NCI-H1436 (cell line): ENCODE measurements around the gene HOXD1.

Experiments used
- DNase-seq: peaks from one replicate; lab custom pipeline; 2025; lab: John Stamatoyannopoulos, UW

The HOXD1 gene

DNA sequence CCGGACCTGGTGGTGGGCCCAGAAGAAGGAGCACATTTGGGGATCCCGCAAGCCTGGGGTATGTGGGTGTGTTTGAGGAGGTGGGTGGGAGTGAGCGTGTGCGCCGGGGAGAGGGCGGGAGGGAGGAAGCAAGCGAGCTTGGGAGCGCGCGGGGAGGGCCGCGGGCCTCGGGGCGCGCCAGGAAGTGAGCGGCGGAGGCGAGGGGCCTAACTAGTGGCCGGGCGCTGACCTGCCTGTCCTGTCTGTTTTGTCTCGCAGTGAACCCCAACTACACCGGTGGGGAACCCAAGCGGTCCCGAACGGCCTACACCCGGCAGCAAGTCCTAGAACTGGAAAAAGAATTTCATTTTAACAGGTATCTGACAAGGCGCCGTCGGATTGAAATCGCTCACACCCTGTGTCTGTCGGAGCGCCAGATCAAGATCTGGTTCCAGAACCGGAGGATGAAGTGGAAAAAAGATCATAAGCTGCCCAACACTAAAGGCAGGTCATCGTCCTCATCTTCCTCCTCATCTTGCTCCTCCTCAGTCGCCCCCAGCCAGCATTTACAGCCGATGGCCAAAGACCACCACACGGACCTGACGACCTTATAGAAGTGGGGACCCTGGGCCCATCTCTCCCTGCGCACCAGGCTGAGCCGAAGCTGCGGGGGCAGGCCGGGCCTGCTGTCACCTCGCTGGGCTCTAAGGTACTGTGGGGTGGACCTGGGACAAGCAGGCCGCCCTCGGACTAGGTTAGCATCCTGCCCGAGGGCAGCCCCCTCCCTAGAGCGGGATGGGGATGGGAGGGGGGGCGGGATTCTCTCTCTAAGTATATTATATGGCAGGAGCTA lies 35.9 kb upstream of the HOXD1 start:
- no peak for DNase-seq

- no peak for DNase-seq
Measured at GRCh38 chr2:176154576-176155252, 33.8 kb upstream of the HOXD1 start.

DNA sequence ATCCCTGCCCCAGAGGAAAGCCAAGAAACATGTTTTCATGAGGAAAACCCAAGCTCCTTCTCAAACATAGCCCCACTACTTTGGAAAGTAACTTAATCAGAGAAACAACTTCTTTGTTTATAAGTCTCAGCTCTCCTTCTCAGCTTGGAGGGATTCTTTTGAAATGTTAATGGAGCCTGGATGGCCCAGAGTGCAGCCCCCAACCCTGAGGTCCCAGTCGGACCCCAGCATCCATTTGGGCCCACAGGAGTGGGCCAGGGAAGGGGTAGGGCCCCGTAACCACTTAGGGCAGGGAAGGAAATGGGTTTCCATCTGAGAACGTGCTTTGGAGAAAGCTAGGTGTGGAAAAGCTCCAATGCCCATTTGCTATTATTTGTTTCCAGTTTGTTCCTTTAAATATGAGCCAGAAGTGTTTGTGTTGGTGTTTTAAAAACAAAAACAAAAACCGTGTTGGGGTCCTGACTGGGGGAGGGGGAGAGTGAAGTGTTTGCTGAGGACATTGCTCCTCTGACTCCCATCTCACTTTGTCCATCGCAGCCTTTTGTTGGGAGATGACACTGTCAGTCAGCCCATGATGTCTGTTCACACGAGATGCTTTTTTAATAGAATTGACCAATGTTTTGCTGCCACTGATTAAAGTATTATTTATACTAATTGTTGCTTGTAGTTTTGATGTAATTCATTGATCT lies 33.0 kb upstream of the HOXD1 start:
- DNase-seq: no peak

DNA sequence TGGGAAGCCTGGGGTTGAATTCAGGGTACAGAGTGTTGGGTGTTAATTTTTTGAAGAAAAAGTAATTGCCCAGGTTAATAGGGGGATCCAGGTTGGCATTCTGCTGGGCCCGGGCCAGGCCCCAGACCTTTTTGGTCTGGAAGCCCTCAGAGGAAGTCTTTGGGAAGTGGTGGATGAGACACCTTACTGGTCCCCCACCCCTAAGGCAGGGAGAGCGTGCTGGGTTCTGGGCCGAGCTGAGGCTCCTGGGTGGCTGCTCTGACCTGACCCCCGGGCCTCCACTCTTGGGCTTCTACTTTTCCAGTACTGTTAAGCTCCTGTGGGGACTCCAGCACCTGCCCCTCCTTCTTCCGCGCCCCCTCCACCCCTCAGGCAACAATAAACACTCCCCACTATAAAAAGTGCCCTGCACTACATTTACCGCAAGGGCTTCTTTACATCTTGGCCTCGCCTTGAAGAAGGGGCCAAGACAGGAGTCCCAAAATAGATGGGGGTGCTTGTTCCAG lies 32.1 kb upstream of the HOXD1 start:
- DNase-seq: no peak

DNA sequence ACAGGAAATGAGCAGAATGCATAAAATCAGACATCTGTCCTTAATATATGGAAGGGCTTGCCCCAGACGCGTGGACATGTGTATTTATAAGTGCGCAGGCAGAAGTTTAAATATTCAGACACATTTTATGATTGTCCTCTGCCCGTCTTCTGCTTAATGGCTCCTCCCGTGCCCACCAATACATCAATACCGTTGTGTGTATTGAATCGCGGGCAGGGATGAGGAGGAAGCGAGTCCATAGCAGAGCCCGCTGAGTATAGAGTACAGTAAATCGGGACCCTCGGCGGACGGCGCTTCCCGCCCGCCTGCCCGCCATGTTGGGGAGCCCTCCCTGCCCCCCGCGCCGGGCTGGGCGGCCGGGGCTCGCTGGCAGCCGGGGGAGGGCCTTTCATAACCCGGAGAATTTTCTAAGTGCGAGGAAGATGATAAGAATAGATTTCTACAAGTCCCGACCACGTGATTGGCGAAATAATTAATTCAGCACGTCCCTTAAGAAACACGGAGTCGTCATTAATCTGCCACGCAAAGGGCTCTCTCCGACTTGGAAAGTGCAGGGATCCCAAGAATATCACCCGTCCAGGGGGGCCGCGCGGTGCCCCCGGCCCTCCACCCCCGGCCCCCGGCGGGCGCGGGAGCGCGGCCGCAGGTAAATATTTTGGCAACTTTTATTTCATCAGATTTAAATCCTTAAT lies 31.5 kb upstream of the HOXD1 start, which contains the start of gene HOXD3:
Gene HOXD3 (plus strand): TSS at position 501 of the 692 bp plus-strand sequence. CDS start 11,808 bp downstream, outside the sequence.
- no peak for DNase-seq

- peak; percentile 39 for DNase-seq
Measured at GRCh38 chr2:176157499-176158185, 30.8 kb upstream of the HOXD1 start.

DNA sequence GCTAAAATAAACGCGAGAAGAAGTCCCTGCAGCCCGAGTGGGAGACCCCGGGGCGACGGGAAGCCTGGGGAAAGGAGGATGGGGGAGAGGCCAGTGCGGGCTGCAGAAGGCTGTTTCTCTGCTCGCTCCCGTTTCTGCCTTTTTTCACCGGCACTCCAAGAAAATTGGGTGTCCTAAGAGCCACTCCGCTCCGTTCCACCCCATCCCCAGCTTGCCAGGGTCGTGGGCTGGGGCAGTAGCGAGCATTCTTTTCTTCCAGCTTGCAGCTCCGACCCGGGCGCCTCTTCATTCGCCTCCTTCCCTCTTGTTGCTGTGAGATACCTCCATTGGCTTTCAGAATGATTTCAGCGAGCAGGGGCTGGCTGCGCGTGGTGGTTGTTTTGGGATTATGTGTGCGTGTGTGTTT lies 30.3 kb upstream of the HOXD1 start:
- no peak for DNase-seq

DNA sequence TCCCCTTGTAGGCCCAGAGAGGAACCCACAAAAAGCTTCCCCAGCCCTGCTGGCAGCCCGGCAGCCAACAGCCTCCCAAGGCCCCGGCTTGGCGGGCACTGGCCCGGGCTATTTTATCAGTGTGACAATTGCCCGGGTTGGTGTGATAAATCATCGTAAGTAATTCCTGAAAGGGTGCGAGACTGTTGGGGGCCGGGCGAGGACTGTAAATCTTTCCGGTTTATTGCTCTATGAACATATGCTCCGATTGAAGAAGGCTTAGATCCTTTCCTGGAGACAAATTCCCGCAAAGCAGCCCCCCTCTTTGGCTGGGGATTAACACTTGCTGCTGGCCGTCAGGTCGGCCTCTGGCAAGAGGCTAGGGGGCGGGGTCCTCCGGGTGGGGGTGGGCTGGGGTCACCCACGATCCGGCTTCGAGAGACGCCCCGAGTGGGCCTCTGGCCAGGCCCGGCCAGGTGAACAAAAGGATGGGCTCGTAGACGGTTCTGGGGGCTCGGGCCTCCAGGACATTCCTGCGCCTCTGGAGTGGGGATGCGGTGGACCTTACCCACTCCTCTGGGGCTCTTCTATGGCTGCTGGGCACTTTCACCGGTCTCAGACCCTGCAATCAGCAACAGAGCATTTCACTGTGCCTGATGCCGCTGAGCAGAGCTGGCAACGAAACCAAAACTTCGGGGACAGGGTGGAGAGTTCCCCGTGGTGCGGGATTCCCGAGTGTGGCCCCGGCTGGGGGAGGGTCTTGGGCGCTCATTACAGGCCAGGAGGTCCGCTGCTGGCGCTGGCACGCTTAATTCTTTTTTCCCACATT lies 29.4 kb upstream of the HOXD1 start:
- no peak for DNase-seq

GRCh38 chr2:176159663-176160250 lies 28.7 kb upstream of the HOXD1 start:
- no peak for DNase-seq

- DNase-seq: no peak
Measured at GRCh38 chr2:176160251-176160985, 28.1 kb upstream of the HOXD1 start.

DNA sequence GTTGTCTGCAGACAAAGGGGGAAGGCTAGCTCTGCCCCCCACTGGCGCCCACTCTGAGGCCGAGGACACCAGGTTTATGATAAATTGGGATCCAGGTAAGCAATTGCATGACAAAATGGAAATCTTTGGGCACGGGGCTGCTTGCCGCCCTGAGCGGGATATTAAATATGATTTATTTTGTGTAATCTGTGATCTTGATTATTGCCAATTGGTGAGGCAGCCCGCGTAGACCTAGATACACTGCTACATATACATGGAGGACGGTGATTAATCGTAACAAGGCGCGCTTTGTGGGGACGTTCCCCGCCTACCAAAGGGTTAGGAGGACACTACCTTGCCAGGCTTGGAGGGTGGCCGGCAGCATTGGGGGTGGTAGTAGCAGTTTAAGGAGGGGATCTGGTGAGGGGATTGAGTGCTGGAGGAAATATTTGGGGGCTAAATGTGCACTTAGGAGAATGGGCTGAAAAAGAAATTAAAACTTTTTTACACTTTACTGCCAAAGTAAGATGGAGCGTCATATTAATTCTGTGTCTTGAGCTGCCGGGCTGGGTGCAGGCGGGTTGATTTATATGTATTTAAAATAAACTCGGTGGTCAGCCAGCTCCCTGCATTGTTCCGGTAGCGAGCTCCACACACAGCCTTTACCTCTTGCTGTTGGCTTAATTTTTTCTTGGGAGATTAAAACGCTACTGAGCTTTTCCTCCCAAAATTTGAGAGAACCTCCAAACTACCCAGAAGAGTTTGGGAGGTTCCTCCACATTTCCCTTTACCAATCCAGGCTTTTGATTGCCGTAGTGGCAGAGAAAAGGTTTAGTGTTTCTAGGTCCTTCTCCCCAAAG lies 27.3 kb upstream of the HOXD1 start:
- no peak for DNase-seq

DNA sequence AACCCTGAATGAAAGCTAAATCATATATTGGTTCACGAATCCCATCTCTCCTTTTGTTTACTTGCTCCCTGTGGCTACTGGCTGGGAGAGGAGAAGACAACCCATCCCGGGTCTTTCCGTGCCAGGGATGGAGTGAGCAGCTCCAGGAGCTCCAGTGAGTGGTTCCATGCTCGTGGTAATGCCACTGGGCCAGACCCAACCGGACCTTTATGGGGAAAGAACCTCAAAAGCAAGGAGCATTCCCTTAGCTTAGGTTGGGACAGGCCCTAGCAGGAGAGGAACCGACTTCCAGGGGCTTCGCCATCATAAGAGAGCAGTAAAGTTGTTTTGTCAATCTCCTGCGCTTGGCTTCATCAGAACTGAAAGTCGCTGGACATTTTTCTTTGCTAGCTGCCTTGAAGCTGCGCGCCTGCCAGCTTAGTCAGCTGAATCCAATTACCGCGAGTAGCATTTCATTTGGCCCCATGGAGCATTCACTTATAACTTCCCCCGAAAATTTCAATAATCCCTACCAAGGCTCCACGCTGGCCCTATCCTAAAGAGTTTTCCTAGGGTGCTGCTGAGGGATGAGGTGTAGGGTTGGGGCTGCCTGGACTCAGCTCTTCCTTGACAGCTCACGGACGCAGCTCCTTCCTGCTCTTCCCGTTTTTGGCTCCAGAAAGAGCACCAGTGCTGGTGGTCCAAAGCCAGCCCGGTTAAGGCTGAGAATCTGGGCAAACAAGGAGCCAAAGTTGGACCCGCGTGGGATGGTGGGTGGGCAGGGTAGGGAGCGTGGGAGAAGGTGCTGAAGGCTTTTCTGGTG lies 26.4 kb upstream of the HOXD1 start:
- no peak for DNase-seq

DNA sequence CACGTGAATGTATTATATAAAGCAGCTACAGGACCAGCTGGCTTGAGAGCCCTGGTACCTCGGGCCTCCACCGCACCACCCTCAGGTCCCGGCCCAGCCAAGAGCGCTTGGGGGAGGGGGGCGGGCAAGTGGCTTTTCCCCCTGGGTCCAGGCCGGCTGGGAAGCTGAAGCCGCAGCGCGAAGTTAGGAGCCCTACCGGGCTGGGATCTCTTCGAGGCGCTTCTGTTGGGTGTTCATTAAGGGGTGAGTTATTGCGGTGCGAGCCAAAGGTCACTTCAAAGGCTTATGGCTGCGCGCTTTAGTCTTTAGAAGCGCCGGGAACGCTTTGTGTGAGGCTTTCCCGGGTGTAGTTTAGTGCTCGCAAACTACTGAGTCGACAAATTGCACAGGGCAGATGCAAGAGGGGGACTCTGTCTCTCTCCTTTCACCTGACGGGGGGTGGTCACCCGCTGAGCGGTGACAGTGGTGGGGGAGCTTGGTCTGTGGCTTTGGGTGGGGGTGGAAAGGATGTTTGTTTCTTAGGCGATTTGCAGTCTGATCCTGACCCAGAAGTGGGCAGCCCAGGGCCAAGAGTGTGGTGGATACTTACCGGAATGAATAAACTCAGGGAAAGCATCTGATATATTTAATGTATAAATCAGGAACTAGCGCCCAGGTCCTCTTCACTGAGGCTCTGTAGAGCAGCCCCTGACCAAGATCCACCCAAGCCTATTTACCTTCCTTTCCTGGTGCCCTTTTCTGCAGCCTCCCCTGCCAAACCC lies 25.4 kb upstream of the HOXD1 start:
- no peak for DNase-seq

- DNase-seq: no peak
Measured at GRCh38 chr2:176163672-176164056, 24.8 kb upstream of the HOXD1 start.

- DNase-seq: no peak
Measured at GRCh38 chr2:176164201-176164600, 24.3 kb upstream of the HOXD1 start.

GRCh38 chr2:176164611-176165369 lies 23.7 kb upstream of the HOXD1 start:
- no peak for DNase-seq
